ENCODE results near the gene CCNL1.

Gene CCNL1

DNA sequence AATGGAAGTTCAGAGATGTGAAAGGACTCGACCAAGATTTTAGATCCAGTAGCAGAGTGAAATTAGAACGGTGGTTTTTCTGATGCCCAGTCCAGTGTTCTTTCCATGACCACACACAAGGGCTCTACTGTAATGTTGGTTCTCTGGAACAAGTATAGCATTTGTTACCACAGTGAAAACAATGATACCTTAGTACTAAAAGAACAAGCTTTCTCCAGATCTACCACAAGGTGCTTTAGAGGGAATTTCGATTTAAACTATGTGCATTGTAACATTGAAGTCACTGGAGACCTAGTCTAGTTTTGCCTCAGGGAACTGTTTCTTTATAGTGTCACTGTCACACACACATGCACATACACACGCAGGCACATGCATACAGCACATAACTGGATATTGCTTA lies 12.8 kb upstream of the CCNL1 start:
- Histone ChIP-seq H3K36me3 (ENCODE audit: low read depth) (no peaks in the 10 kb centered on the region), H3K4me1 (ENCODE audit: insufficient read depth, poor library complexity, severe bottlenecking) (peaks cover 10% of the 10 kb centered on the region), H3K27ac (ENCODE audit: poor library complexity, severe bottlenecking) (no peak overlapping the region), H3K27me3 (ENCODE audit: insufficient read depth, poor library complexity, severe bottlenecking) (no peaks in the 10 kb centered on the region), H3K4me3 (ENCODE audit: severe bottlenecking) (no peak overlapping the region), H3K9me3 (ENCODE audit: severe bottlenecking) (no peaks in the 10 kb centered on the region)
- TF ChIP-seq, protein P1, sequence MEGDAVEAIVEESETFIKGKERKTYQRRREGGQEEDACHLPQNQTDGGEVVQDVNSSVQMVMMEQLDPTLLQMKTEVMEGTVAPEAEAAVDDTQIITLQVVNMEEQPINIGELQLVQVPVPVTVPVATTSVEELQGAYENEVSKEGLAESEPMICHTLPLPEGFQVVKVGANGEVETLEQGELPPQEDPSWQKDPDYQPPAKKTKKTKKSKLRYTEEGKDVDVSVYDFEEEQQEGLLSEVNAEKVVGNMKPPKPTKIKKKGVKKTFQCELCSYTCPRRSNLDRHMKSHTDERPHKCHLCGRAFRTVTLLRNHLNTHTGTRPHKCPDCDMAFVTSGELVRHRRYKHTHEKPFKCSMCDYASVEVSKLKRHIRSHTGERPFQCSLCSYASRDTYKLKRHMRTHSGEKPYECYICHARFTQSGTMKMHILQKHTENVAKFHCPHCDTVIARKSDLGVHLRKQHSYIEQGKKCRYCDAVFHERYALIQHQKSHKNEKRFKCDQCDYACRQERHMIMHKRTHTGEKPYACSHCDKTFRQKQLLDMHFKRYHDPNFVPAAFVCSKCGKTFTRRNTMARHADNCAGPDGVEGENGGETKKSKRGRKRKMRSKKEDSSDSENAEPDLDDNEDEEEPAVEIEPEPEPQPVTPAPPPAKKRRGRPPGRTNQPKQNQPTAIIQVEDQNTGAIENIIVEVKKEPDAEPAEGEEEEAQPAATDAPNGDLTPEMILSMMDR (IDR thresholded peaks at IDR 0.05; ENCODE audit: poor library complexity, severe bottlenecking) = no peak
- ATAC-seq (ENCODE audit: low read depth) = no peak
- DNase-seq (ENCODE audit: low spot score) = no peak

DNA sequence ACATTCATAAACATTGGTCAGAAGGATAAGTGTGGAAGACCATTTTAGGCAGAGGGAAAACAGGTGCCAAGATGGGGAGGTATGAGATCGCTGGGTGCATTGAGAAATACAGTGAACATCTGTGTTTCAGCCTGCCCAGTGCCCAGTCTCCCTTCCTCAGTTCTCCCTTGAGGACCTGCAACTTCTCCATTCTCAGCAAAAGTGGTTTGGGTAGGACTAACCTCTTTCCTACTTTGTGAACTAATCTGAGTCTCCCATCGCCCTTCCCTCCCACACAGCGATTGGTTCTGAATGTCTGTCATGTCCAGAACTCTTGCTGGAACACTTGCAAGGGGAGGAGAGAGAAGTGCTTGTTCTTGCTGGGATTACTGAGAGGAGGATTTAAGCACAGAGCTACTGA lies 10.9 kb upstream of the CCNL1 start:
- H3K9me3 ChIP-seq (ENCODE audit: severe bottlenecking) = no peaks in the 10 kb centered on the region
- TF ChIP-seq, protein P1 (IDR thresholded peaks at IDR 0.05; ENCODE audit: poor library complexity, severe bottlenecking) = no peak
- no peak overlapping the region for H3K4me3 ChIP-seq (ENCODE audit: severe bottlenecking)
- ATAC-seq (ENCODE audit: low read depth) (no peak), DNase-seq (ENCODE audit: low spot score) (no peak)
- H3K27ac ChIP-seq (ENCODE audit: poor library complexity, severe bottlenecking) = no peak overlapping the region
- no peaks in the 10 kb centered on the region for H3K27me3 ChIP-seq (ENCODE audit: insufficient read depth, poor library complexity, severe bottlenecking)
- no peaks in the 10 kb centered on the region for H3K36me3 ChIP-seq (ENCODE audit: low read depth)
- H3K4me1 ChIP-seq (ENCODE audit: insufficient read depth, poor library complexity, severe bottlenecking) = peaks cover 5% of the 10 kb centered on the region

DNA sequence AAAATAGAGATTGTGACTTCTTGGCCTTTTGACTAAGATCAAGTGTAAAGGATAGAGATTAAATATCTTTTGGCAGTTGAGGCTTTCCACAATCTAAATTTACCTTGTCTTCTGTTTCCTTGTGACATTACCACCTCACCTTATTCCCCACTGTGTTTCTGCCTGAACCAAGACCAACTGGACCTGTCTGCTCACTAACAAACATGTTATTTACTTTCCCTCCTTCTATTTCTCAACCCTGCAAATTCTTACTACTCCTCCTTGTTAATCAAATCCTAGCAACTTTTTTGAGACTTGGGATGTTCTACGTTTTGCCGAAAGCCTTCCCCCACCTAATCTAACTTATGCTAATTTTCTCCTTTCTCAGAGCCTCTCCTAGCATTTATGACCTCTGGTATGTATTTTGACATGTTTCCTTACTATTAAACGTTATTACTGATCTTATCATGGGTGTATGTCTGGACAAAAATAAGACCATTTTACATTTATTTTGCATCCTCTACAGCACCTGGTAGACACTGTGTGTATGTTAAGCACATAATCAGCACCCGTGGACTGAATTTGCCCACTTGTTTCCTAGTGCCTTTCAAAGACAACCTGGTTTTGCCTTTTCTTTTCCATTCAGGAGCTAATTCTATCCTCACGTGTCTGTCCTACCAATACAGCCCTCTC lies 7.6 kb upstream of the CCNL1 start:
- Histone ChIP-seq H3K27ac (ENCODE audit: poor library complexity, severe bottlenecking) (no peak overlapping the region), H3K4me3 (ENCODE audit: severe bottlenecking) (no peak overlapping the region), H3K27me3 (ENCODE audit: insufficient read depth, poor library complexity, severe bottlenecking) (no peaks in the 10 kb centered on the region), H3K9me3 (ENCODE audit: severe bottlenecking) (no peaks in the 10 kb centered on the region), H3K4me1 (ENCODE audit: insufficient read depth, poor library complexity, severe bottlenecking) (no peaks in the 10 kb centered on the region), H3K36me3 (ENCODE audit: low read depth) (no peaks in the 10 kb centered on the region)
- no peak for ATAC-seq (ENCODE audit: low read depth)
- no peak for DNase-seq (ENCODE audit: low spot score)
- TF ChIP-seq, protein P1 (IDR thresholded peaks at IDR 0.05; ENCODE audit: poor library complexity, severe bottlenecking) = no peak

DNA sequence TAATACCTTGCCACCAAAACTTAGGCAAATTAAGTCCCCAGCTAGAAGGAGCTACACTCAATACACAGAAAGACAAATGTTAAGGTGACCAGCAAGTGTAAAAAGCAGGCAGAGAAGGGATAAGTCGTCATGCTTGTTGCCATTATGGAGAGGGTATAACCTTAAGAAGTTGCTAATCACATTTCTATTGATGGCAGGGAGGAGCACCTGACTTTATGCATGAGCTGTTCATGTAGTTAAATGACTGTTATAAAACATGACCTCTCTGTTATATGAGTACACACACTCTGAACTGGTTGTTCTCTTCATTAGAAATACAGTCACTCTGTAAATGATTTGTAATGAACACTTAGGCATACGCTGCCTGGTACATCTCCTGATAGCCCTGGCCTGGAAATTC lies 6.6 kb upstream of the CCNL1 start:
- TF ChIP-seq, protein P1 (IDR thresholded peaks at IDR 0.05; ENCODE audit: poor library complexity, severe bottlenecking) = no peak
- Histone ChIP-seq H3K4me3 (ENCODE audit: severe bottlenecking) (no peak overlapping the region), H3K27ac (ENCODE audit: poor library complexity, severe bottlenecking) (no peak overlapping the region), H3K27me3 (ENCODE audit: insufficient read depth, poor library complexity, severe bottlenecking) (no peaks in the 10 kb centered on the region), H3K9me3 (ENCODE audit: severe bottlenecking) (no peaks in the 10 kb centered on the region), H3K4me1 (ENCODE audit: insufficient read depth, poor library complexity, severe bottlenecking) (no peaks in the 10 kb centered on the region), H3K36me3 (ENCODE audit: low read depth) (no peaks in the 10 kb centered on the region)
- DNase-seq (ENCODE audit: low spot score) (no peak), ATAC-seq (ENCODE audit: low read depth) (no peak)

DNA sequence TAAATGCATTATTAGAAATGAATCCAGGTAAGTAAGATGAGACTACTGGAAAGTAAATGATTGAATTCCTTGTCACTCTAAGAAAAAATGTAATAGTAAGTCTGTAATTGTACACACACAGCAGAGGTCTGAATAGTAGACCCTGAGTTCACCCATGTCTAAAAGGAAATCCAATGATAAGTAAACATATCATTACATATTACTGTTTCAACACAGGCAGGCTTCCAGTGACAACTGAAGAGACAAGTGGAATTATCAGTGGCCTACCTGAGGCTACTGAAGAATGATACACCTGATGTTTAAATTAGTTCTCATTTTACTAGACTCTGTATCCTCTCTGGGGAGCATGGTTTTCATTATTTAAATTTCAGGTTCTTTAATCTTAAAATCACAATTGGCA lies 6.2 kb upstream of the CCNL1 start:
- Histone ChIP-seq H3K9me3 (ENCODE audit: severe bottlenecking) (no peaks in the 10 kb centered on the region), H3K4me1 (ENCODE audit: insufficient read depth, poor library complexity, severe bottlenecking) (peaks cover 3% of the 10 kb centered on the region), H3K36me3 (ENCODE audit: low read depth) (no peaks in the 10 kb centered on the region), H3K27ac (ENCODE audit: poor library complexity, severe bottlenecking) (no peak overlapping the region), H3K4me3 (ENCODE audit: severe bottlenecking) (no peak overlapping the region), H3K27me3 (ENCODE audit: insufficient read depth, poor library complexity, severe bottlenecking) (no peaks in the 10 kb centered on the region)
- TF ChIP-seq, protein P1 (IDR thresholded peaks at IDR 0.05; ENCODE audit: poor library complexity, severe bottlenecking) = no peak
- DNase-seq (ENCODE audit: low spot score) = no peak
- ATAC-seq (ENCODE audit: low read depth) = no peak
